GM12878 (cell line): ENCODE results near the gene TIMP3.
A peak's percentile ranks its signal among the peaks of the same experiment; 100 is the strongest.

Source experiments
- EP300 ChIP-seq, 2 experiments: fragments of 150-350 bp in 1 of 2; IDR thresholded peaks; 2 replicates each; pipeline ENCODE4 v1.6.1; 2011 to 2012; ENCODE audit warnings: low read depth in 2 of 2, low read length in 2 of 2, borderline replicate concordance in 1 of 2, improper control_type of control experiment in 1 of 2, inconsistent platforms in 1 of 2; ENCODE audit not compliant: control insufficient read depth in 1 of 2
- EZH2 ChIP-seq: IDR thresholded peaks from 2 replicates; pipeline ENCODE4 v1.6.1; 2012; ENCODE audit warnings: low read depth, mild to moderate bottlenecking, control low read depth, inconsistent platforms, low read length, borderline replicate concordance; ENCODE audit not compliant: control insufficient read depth
- FOXM1 ChIP-seq: IDR thresholded peaks from 2 replicates; pipeline ENCODE4 v1.6.1; 2012; ENCODE audit warnings: low read depth, mild to moderate bottlenecking, inconsistent platforms, low read length, moderate library complexity
- POLR2A ChIP-seq: IDR thresholded peaks from 2 replicates; pipeline ENCODE4 v1.6.1; 2011; ENCODE audit warnings: low read depth, mild to moderate bottlenecking, low read length
- POLR2AphosphoS5 ChIP-seq: IDR thresholded peaks from 2 replicates; pipeline ENCODE4 v1.6.1; 2011; ENCODE audit warnings: mild to moderate bottlenecking, low read length, inconsistent platforms
- RAD21 ChIP-seq: IDR thresholded peaks from 2 replicates; pipeline ENCODE4 v1.6.1; 2011; ENCODE audit warnings: mild to moderate bottlenecking, low read depth, low read length, moderate library complexity; ENCODE audit not compliant: insufficient read depth
- ZNF274 ChIP-seq: IDR thresholded peaks from one replicate; pipeline ENCODE4 v1.8.0; 2011; ENCODE audit not compliant: insufficient read length, insufficient read depth
- TF ChIP-seq, protein P1 (sequence below): IDR thresholded peaks from 2 replicates; pipeline ENCODE4 v1.6.1; 2012; ENCODE audit warnings: low read depth, low read length, improper control_type of control experiment
- TF ChIP-seq, protein P2 (sequence below), 3 experiments: IDR thresholded peaks in 2 of 3; conservative IDR thresholded peaks in 1 of 3; 2 replicates each; pipeline ENCODE4 v1.5.1; 2011; ENCODE audit warnings: low read depth in 3 of 3, low read length in 3 of 3, mild to moderate bottlenecking in 3 of 3, control low read depth in 2 of 3, moderate library complexity in 2 of 3, inconsistent platforms in 1 of 3, mixed read lengths in 1 of 3; ENCODE audit not compliant: control insufficient read depth in 2 of 3, insufficient read depth in 1 of 3; ENCODE audit errors: extremely low read depth in 1 of 3
- TF ChIP-seq, protein P3 (sequence below): IDR thresholded peaks from 2 replicates; pipeline ENCODE4 v1.6.1; 2012; ENCODE audit warnings: mild to moderate bottlenecking, low read depth, low read length
- TF ChIP-seq, protein P4 (sequence below): fragments of 450-650 bp; IDR thresholded peaks from 2 replicates; pipeline ENCODE4 v1.6.1; 2017; ENCODE audit warnings: mild to moderate bottlenecking, low read depth, inconsistent platforms; ENCODE audit not compliant: poor library complexity, severe bottlenecking

DNA sequence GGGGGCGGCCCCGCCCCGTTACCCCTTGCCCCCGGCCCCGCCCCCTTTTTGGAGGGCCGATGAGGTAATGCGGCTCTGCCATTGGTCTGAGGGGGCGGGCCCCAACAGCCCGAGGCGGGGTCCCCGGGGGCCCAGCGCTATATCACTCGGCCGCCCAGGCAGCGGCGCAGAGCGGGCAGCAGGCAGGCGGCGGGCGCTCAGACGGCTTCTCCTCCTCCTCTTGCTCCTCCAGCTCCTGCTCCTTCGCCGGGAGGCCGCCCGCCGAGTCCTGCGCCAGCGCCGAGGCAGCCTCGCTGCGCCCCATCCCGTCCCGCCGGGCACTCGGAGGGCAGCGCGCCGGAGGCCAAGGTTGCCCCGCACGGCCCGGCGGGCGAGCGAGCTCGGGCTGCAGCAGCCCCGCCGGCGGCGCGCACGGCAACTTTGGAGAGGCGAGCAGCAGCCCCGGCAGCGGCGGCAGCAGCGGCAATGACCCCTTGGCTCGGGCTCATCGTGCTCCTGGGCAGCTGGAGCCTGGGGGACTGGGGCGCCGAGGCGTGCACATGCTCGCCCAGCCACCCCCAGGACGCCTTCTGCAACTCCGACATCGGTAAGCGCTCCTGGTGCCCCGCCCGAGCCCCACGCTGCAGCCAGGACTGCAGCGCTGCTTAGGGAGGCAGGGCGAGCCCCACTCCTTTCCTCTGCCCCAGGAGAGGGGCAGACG lies at the start of gene TIMP3:
- TF ChIP-seq, protein P1, sequence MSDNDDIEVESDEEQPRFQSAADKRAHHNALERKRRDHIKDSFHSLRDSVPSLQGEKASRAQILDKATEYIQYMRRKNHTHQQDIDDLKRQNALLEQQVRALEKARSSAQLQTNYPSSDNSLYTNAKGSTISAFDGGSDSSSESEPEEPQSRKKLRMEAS = no peak
- TF ChIP-seq RAD21 = no peak
- TF ChIP-seq EZH2 = no peak
- no peak for TF ChIP-seq POLR2AphosphoS5
- TF ChIP-seq EP300 (IDR thresholded peaks at IDR 0.05; ENCODE audit: borderline replicate concordance in 1 of 2, control insufficient read depth in 1 of 2, low read depth in 2 of 2, low read length in 2 of 2) = no peak
- TF ChIP-seq, protein P2, sequence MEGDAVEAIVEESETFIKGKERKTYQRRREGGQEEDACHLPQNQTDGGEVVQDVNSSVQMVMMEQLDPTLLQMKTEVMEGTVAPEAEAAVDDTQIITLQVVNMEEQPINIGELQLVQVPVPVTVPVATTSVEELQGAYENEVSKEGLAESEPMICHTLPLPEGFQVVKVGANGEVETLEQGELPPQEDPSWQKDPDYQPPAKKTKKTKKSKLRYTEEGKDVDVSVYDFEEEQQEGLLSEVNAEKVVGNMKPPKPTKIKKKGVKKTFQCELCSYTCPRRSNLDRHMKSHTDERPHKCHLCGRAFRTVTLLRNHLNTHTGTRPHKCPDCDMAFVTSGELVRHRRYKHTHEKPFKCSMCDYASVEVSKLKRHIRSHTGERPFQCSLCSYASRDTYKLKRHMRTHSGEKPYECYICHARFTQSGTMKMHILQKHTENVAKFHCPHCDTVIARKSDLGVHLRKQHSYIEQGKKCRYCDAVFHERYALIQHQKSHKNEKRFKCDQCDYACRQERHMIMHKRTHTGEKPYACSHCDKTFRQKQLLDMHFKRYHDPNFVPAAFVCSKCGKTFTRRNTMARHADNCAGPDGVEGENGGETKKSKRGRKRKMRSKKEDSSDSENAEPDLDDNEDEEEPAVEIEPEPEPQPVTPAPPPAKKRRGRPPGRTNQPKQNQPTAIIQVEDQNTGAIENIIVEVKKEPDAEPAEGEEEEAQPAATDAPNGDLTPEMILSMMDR (IDR thresholded peaks at IDR 0.05 in 2 of 3, conservative IDR thresholded peaks at IDR 0.05 in 1 of 3; ENCODE audit: control insufficient read depth in 2 of 3, extremely low read depth in 1 of 3, insufficient read depth in 1 of 3, low read depth in 3 of 3, low read length in 3 of 3) = no peak
- no peak for TF ChIP-seq FOXM1
- TF ChIP-seq, protein P3, sequence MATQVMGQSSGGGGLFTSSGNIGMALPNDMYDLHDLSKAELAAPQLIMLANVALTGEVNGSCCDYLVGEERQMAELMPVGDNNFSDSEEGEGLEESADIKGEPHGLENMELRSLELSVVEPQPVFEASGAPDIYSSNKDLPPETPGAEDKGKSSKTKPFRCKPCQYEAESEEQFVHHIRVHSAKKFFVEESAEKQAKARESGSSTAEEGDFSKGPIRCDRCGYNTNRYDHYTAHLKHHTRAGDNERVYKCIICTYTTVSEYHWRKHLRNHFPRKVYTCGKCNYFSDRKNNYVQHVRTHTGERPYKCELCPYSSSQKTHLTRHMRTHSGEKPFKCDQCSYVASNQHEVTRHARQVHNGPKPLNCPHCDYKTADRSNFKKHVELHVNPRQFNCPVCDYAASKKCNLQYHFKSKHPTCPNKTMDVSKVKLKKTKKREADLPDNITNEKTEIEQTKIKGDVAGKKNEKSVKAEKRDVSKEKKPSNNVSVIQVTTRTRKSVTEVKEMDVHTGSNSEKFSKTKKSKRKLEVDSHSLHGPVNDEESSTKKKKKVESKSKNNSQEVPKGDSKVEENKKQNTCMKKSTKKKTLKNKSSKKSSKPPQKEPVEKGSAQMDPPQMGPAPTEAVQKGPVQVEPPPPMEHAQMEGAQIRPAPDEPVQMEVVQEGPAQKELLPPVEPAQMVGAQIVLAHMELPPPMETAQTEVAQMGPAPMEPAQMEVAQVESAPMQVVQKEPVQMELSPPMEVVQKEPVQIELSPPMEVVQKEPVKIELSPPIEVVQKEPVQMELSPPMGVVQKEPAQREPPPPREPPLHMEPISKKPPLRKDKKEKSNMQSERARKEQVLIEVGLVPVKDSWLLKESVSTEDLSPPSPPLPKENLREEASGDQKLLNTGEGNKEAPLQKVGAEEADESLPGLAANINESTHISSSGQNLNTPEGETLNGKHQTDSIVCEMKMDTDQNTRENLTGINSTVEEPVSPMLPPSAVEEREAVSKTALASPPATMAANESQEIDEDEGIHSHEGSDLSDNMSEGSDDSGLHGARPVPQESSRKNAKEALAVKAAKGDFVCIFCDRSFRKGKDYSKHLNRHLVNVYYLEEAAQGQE = no peak
- TF ChIP-seq ZNF274 = no peak
- peak; percentile 48; the same call in 1 of the 2 replicates for TF ChIP-seq POLR2A
- TF ChIP-seq, protein P4, sequence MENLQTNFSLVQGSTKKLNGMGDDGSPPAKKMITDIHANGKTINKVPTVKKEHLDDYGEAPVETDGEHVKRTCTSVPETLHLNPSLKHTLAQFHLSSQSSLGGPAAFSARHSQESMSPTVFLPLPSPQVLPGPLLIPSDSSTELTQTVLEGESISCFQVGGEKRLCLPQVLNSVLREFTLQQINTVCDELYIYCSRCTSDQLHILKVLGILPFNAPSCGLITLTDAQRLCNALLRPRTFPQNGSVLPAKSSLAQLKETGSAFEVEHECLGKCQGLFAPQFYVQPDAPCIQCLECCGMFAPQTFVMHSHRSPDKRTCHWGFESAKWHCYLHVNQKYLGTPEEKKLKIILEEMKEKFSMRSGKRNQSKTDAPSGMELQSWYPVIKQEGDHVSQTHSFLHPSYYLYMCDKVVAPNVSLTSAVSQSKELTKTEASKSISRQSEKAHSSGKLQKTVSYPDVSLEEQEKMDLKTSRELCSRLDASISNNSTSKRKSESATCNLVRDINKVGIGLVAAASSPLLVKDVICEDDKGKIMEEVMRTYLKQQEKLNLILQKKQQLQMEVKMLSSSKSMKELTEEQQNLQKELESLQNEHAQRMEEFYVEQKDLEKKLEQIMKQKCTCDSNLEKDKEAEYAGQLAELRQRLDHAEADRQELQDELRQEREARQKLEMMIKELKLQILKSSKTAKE = no peak
